CD14-positive monocyte (primary cell): ENCODE measurements around the gene CELSR3. TPM values are rescaled to one million over a fixed set of nuclear protein-coding genes. Genes with fewer than 3 reads are reported as not detected.

Source experiments
- DNase-seq, 3 donors: peaks; one replicate each; pipeline ENCODE4 v3.0.0-alpha.2; 2011 to 2022
- H2AFZ ChIP-seq: 2 replicates; pipeline ENCODE4 v1.6.0; 2012; ENCODE audit warnings: mild to moderate bottlenecking, low read depth, low read length, inconsistent platforms; ENCODE audit not compliant: insufficient read depth, poor library complexity, severe bottlenecking
- H3K27ac ChIP-seq, 2 donors: 1 replicate in 1 of 2; 2 replicates in 1 of 2; pipeline ENCODE4 v1.5.1; 2012 to 2013; ENCODE audit warnings: low read length in 2 of 2, control low read depth in 1 of 2, inconsistent platforms in 1 of 2, low read depth in 1 of 2, mild to moderate bottlenecking in 1 of 2
- H3K27me3 ChIP-seq, 2 donors: one replicate each; pipeline versions ENCODE4 v1.6.0 to v1.6.1; 2011 to 2013; ENCODE audit warnings: low read length in 2 of 2; ENCODE audit not compliant: control insufficient read depth in 2 of 2, insufficient read depth in 2 of 2
- H3K36me3 ChIP-seq, 2 donors: replicated peaks in 1 of 2; 1 replicate in 1 of 2; 2 replicates in 1 of 2; pipeline versions ENCODE4 v1.5.1 to v1.6.1; 2012 to 2013; ENCODE audit warnings: low read length in 2 of 2, control low read depth in 1 of 2, inconsistent platforms in 1 of 2, mild to moderate bottlenecking in 1 of 2; ENCODE audit not compliant: insufficient read depth in 2 of 2, control insufficient read depth in 1 of 2
- H3K4me1 ChIP-seq, 2 donors: 1 replicate in 1 of 2; 2 replicates in 1 of 2; pipeline versions ENCODE4 v1.5.1 to v1.6.1; 2012 to 2013; ENCODE audit warnings: low read length in 2 of 2, control low read depth in 1 of 2, inconsistent platforms in 1 of 2, mild to moderate bottlenecking in 1 of 2, moderate library complexity in 1 of 2; ENCODE audit not compliant: insufficient read depth in 2 of 2, control insufficient read depth in 1 of 2
- H3K4me2 ChIP-seq: replicated peaks from 2 replicates; pipeline ENCODE3; 2012; ENCODE audit warnings: low read length, moderate library complexity, mild to moderate bottlenecking; ENCODE audit not compliant: poor library complexity, severe bottlenecking; ENCODE audit errors: extremely low read depth
- H3K4me3 ChIP-seq, 3 experiments: fragments of 200-600 bp in 1 of 3; sonication (generic) in 1 of 3; replicated peaks in 1 of 3; 1 replicate in 2 of 3; 2 replicates in 1 of 3; pipeline ENCODE4 v1.5.1; 2011 to 2013; ENCODE audit warnings: low read length in 3 of 3, mild to moderate bottlenecking in 3 of 3, control low read depth in 2 of 3, low read depth in 2 of 3, inconsistent platforms in 1 of 3, moderate library complexity in 1 of 3
- H3K79me2 ChIP-seq: 2 replicates; pipeline ENCODE4 v1.6.0; 2012; ENCODE audit warnings: mild to moderate bottlenecking, control low read depth, inconsistent platforms, low read length, moderate library complexity; ENCODE audit not compliant: insufficient read depth
- H3K9ac ChIP-seq: 2 replicates; pipeline ENCODE4 v1.6.0; 2017; ENCODE audit warnings: low read length, mild to moderate bottlenecking; ENCODE audit not compliant: insufficient read depth, poor library complexity, severe bottlenecking
- H3K9me3 ChIP-seq, 2 donors: replicated peaks in 1 of 2; 1 replicate in 1 of 2; 2 replicates in 1 of 2; pipeline versions ENCODE4 v1.5.1 to v1.6.1; 2012 to 2013; ENCODE audit warnings: low read length in 2 of 2, control low read depth in 1 of 2; ENCODE audit not compliant: control insufficient read depth in 1 of 2, insufficient read depth in 1 of 2
- H4K20me1 ChIP-seq: 2 replicates; pipeline ENCODE4 v1.6.0; 2012; ENCODE audit warnings: mild to moderate bottlenecking, low read length, control low read depth, moderate library complexity; ENCODE audit not compliant: insufficient read depth
- H3K27ac Mint-ChIP-seq, 7 donors: one replicate each; pipeline ENCODE4 v1.8.0; 2020; ENCODE audit warnings: mild to moderate bottlenecking in 7 of 7, mixed read lengths in 7 of 7, moderate library complexity in 6 of 7, inconsistent platforms in 2 of 7
- H3K27me3 Mint-ChIP-seq, 3 donors: one replicate each; pipeline ENCODE4 v1.8.0; 2021 to 2022; ENCODE audit warnings: low read depth in 3 of 3, mild to moderate bottlenecking in 3 of 3, mixed read lengths in 3 of 3, moderate library complexity in 3 of 3, inconsistent platforms in 1 of 3
- H3K36me3 Mint-ChIP-seq, 2 donors: one replicate each; pipeline ENCODE4 v1.8.0; 2020; ENCODE audit warnings: mixed read lengths in 2 of 2, inconsistent platforms in 1 of 2, mild to moderate bottlenecking in 1 of 2
- H3K4me1 Mint-ChIP-seq: one replicate; pipeline ENCODE4 v1.8.0; 2020; ENCODE audit warnings: mild to moderate bottlenecking, mixed read lengths
- H3K4me3 Mint-ChIP-seq, 2 donors: one replicate each; pipeline ENCODE4 v1.8.0; 2020; ENCODE audit warnings: mild to moderate bottlenecking in 2 of 2, mixed read lengths in 2 of 2, moderate library complexity in 1 of 2
- H3K9me3 Mint-ChIP-seq, 7 donors: one replicate each; pipeline ENCODE4 v1.8.0; 2020 to 2022; ENCODE audit warnings: mixed read lengths in 7 of 7, mild to moderate bottlenecking in 6 of 7, moderate library complexity in 6 of 7, inconsistent platforms in 2 of 7
- CTCF ChIP-seq: fragments of 200-600 bp; IDR thresholded peaks from one replicate; pipeline ENCODE4 v1.8.0; 2022; ENCODE audit warnings: antibody characterized with exemption, mild to moderate bottlenecking
- whole genome bisulfite sequencing: methylation state at CpG from one replicate; pipeline ENCODE4 v1.1.5; 2013; ENCODE audit warnings: missing lambda C conversion rate; ENCODE audit not compliant: insufficient coverage; 5-methylcytosine and 5-hydroxymethylcytosine counted together
- intact Hi-C, 2 donors: fragments of 100-400 bp; cut with micrococcal nuclease; formaldehyde crosslinking; loops; one replicate each; pipeline versions ENCODE4 v1.15.0 to v1.15.1; 2023
- polyA plus RNA-seq, 3 donors: library from polyadenylated mRNA; depleted of rRNA in 1 of 3; unstranded in 2 of 3; stranded (reverse) in 1 of 3; fragments of 300-500 nt in 2 of 3; fragments of >200 nt in 1 of 3; fragmentation: Illumina TruSeq in 2 of 3; gene quantifications; 1 replicate in 2 of 3; 2 replicates in 1 of 3; pipeline ENCODE4 v1.2.3, GENCODE V29; 2012 to 2021

CELSR3 gene
- polyA plus RNA-seq, 3 donors = 0.95 TPM; not detected in 2

- H3K9ac ChIP-seq = peak within 1 kb of the TSS; percentile 86
- Mint-ChIP-seq H3K4me1 (peaks cover 34% of the 10 kb centered on the region), H3K27me3 (peaks cover 0 to 6% (median 3%) of the 10 kb centered on the region in 3 donors), H3K27ac (peak within 1 kb of the TSS; percentile 43 to 88 (median 77)), H3K9me3 (peaks cover 0 to 1% (median 0%) of the 10 kb centered on the region in 7 donors), H3K36me3 (peaks cover 41 to 57% of the 10 kb centered on the region in 2 donors), H3K4me3 (peak within 1 kb of the TSS; percentile 91 to 96)
- DNase-seq = peak; percentile 81 to 84 (median 83)
- peak within 1 kb of the TSS; percentile 56 to 97 (median 89) for H3K4me3 ChIP-seq
- peak within 1 kb of the TSS in 1 of 2 donors; percentile 87 for H3K27ac ChIP-seq
- H3K36me3 ChIP-seq = peaks cover 45 to 59% of the 10 kb centered on the region in 2 donors
- peaks cover 15% of the 10 kb centered on the region for H3K79me2 ChIP-seq
- H4K20me1 ChIP-seq = peaks cover 32% of the 10 kb centered on the region
- peaks cover 18 to 25% of the 10 kb centered on the region in 2 donors for H3K4me1 ChIP-seq
- under 1% methylated on average over 90 of the region's 97 CpGs for WGBS
- peak; percentile 92 for TF ChIP-seq CTCF
- H3K27me3 ChIP-seq = no peaks in the 10 kb centered on the region
- intact Hi-C loops = loop anchor here (5.0 to 10.0 kb wide), 4 partner anchors 131 to 411 kb away; partner anchors contain the start of gene PFKFB4 (in 1 of the 2)
- no peaks in the 10 kb centered on the region for H3K9me3 ChIP-seq
- peak within 1 kb of the TSS; percentile 98 for H3K4me2 ChIP-seq
- H2AFZ ChIP-seq = peak within 1 kb of the TSS; percentile 90
These were observed 23.2 kb upstream of the CELSR3 start, which contains the start of gene NCKIPSD for GRCh38 chr3:48685603-48686511. NCKIPSD (minus strand) TSS chr3:48685915; CDS start chr3:48685807, 108 bp downstream.

GRCh38 chr3:48685293-48685602 lies 22.6 kb upstream of the CELSR3 start:
- Histone ChIP-seq H3K27ac (peak overlapping the region in 1 of 2 donors; percentile 87), H3K4me1 (peaks cover 20 to 30% of the 10 kb centered on the region in 2 donors), H3K9ac (peak overlapping the region; percentile 86), H2AFZ (peak overlapping the region; percentile 90), H3K4me2 (peak overlapping the region; percentile 98), H3K4me3 (peak overlapping the region; percentile 56 to 97 (median 89)), H3K79me2 (peaks cover 15% of the 10 kb centered on the region), H3K9me3 (no peaks in the 10 kb centered on the region), H3K27me3 (no peaks in the 10 kb centered on the region), H4K20me1 (peaks cover 30% of the 10 kb centered on the region), H3K36me3 (peaks cover 42 to 58% of the 10 kb centered on the region in 2 donors)
- intact Hi-C loops = loop anchor here (5.0 to 10.0 kb wide), 4 partner anchors 130 to 410 kb away; partner anchors contain the start of gene PFKFB4 (in 1 of the 2)
- H3K4me1 Mint-ChIP-seq = peaks cover 39% of the 10 kb centered on the region
- WGBS = 13% methylated on average over 13 of the region's 13 CpGs
- TF ChIP-seq CTCF = no peak
- H3K27ac Mint-ChIP-seq = peak overlapping the region in 6 of 7 donors; percentile 14 to 76 (median 45)
- H3K27me3 Mint-ChIP-seq = peaks cover 0 to 6% (median 3%) of the 10 kb centered on the region in 3 donors
- H3K36me3 Mint-ChIP-seq = peaks cover 45 to 57% of the 10 kb centered on the region in 2 donors
- H3K4me3 Mint-ChIP-seq = peak overlapping the region; percentile 91 to 96
- no peak for DNase-seq
- peaks cover 0 to 1% (median 0%) of the 10 kb centered on the region in 7 donors for H3K9me3 Mint-ChIP-seq
